MCF 10A (cell line): ENCODE data around the gene IRX2. TPM values are rescaled to one million over a fixed set of nuclear protein-coding genes. Genes with fewer than 3 reads are reported as not detected.

Source experiments
- BruUV-seq: library from RNA; stranded (reverse); fragments of 400-500 nt; replicated peaks from 2 replicates; lab custom pipeline; 2021; lab: Mats Ljungman, UMichigan
- CTCF ChIA-PET: fragments of 300-600 bp; sonication (Branson Sonifier 250); formaldehyde crosslinking; extraction: SDS; loops from one replicate; lab custom pipeline; 2021; ENCODE audit warnings: antibody characterized with exemption, inconsistent platforms; lab: Yijun Ruan, JAX
- POLR2A ChIA-PET: fragments of 300-600, 350-650 bp; sonication (Branson Sonifier 250); formaldehyde crosslinking; extraction: SDS; loops from one replicate; lab custom pipeline; 2020; ENCODE audit warnings: antibody characterized with exemption, inconsistent platforms; lab: Yijun Ruan, JAX
- DNase-seq: peaks from one replicate; pipeline ENCODE4 v3.0.0-alpha.2; 2018; ENCODE audit not compliant: unreplicated experiment
- H3K27ac Mint-ChIP-seq: one replicate; pipeline ENCODE4 v1.8.0; 2022; ENCODE audit warnings: mild to moderate bottlenecking, low read depth, mixed read lengths; ENCODE audit not compliant: unreplicated experiment
- H3K27me3 Mint-ChIP-seq: one replicate; pipeline ENCODE4 v1.8.0; 2022; ENCODE audit warnings: mixed read lengths; ENCODE audit not compliant: insufficient read depth, unreplicated experiment
- H3K36me3 Mint-ChIP-seq: one replicate; pipeline ENCODE4 v1.8.0; 2022; ENCODE audit warnings: mild to moderate bottlenecking, moderate library complexity, mixed read lengths; ENCODE audit not compliant: insufficient read depth, unreplicated experiment
- H3K4me1 Mint-ChIP-seq: one replicate; pipeline ENCODE4 v1.8.0; 2022; ENCODE audit warnings: mixed read lengths; ENCODE audit not compliant: insufficient read depth, unreplicated experiment
- H3K4me3 Mint-ChIP-seq: one replicate; pipeline ENCODE4 v1.8.0; 2022; ENCODE audit warnings: mild to moderate bottlenecking, moderate library complexity, mixed read lengths; ENCODE audit not compliant: unreplicated experiment
- H3K9me3 Mint-ChIP-seq: one replicate; pipeline ENCODE4 v1.8.0; 2022; ENCODE audit warnings: mixed read lengths; ENCODE audit not compliant: unreplicated experiment
- CTCF ChIP-seq: fragments of 200-600 bp; IDR thresholded peaks from one replicate; pipeline ENCODE4 v1.8.0; 2022; ENCODE audit warnings: antibody characterized with exemption, mild to moderate bottlenecking; ENCODE audit not compliant: unreplicated experiment
- intact Hi-C: fragments of 100-400 bp; cut with micrococcal nuclease; formaldehyde crosslinking; loops from 2 replicates; pipeline ENCODE4 v1.14.1; 2022
- total RNA-seq: library from RNA; stranded (reverse); gene quantifications from 2 replicates; pipeline ENCODE4 v1.2.3, GENCODE V29; 2022

Gene IRX2
- total RNA-seq, 1 experiment from 2014 or later = 43.4 TPM

- Mint-ChIP-seq H3K9me3 (no peaks in the 10 kb centered on the region), H3K4me3 (no peak overlapping the region), H3K27ac (no peak overlapping the region), H3K27me3 (no peaks in the 10 kb centered on the region), H3K4me1 (no peaks in the 10 kb centered on the region), H3K36me3 (no peaks in the 10 kb centered on the region)
- DNase-seq = no peak
- ChIA-PET CTCF (no interaction called here), POLR2A (no interaction called here)
- intact Hi-C loops = no loop called here
- BruUV-seq = no TSS peak
- TF ChIP-seq CTCF = no peak
Measured at GRCh38 chr5:2705861-2706260, 45.6 kb downstream of the IRX2 start.

- H3K27me3 Mint-ChIP-seq = no peaks in the 10 kb centered on the region
- CTCF ChIA-PET = interaction anchor here (0.7 kb wide), 1 partner anchor 140 kb away, joined by 3 read pairs; no protein-coding TSS in a partner anchor
Measured at GRCh38 chr5:2704806-2705645, 46.5 kb downstream of the IRX2 start.

GRCh38 chr5:2704111-2704510, 47.4 kb downstream of the IRX2 start:
- DNase-seq = no peak
- Mint-ChIP-seq H3K27ac (no peak overlapping the region), H3K4me3 (no peak overlapping the region), H3K9me3 (no peaks in the 10 kb centered on the region), H3K27me3 (no peaks in the 10 kb centered on the region), H3K36me3 (peaks cover under 1% of the 10 kb centered on the region), H3K4me1 (no peaks in the 10 kb centered on the region)
- BruUV-seq = no TSS peak
- TF ChIP-seq CTCF = no peak
- POLR2A ChIA-PET = no interaction called here
- intact Hi-C loops = no loop called here
- CTCF ChIA-PET = no interaction called here

More at GRCh38 chr5:2704806-2705645, 46.5 kb downstream of the IRX2 start:
- Mint-ChIP-seq H3K4me1 (no peaks in the 10 kb centered on the region), H3K4me3 (no peak overlapping the region), H3K36me3 (no peaks in the 10 kb centered on the region), H3K9me3 (no peaks in the 10 kb centered on the region), H3K27ac (no peak overlapping the region)
- no peak for TF ChIP-seq CTCF
- DNase-seq = no peak
- POLR2A ChIA-PET = no interaction called here
- intact Hi-C loops = no loop called here
- no TSS peak for BruUV-seq

- Mint-ChIP-seq H3K4me1 (no peaks in the 10 kb centered on the region), H3K36me3 (peaks cover 5% of the 10 kb centered on the region), H3K9me3 (no peaks in the 10 kb centered on the region), H3K27me3 (no peaks in the 10 kb centered on the region), H3K4me3 (no peak overlapping the region), H3K27ac (no peak overlapping the region)
- TF ChIP-seq CTCF = no peak
- intact Hi-C loops = no loop called here
- DNase-seq = no peak
- BruUV-seq = no TSS peak
- CTCF ChIA-PET = no interaction called here
- POLR2A ChIA-PET = interaction anchor here (1.0 kb wide), 1 partner anchor 17 kb away, joined by 4 read pairs; no protein-coding TSS in a partner anchor
Measured at GRCh38 chr5:2703615-2704014, 47.9 kb downstream of the IRX2 start.
